HG03175 (cell line): ENCODE data around the gene MYH7B.

Experiments
- ATAC-seq: cut with Tn5 transposase; IDR thresholded peaks from one replicate; pipeline ENCODE4 v1.9.1; 2021; ENCODE audit warnings: mild to moderate bottlenecking, moderate library complexity; ENCODE audit not compliant: unreplicated experiment

Gene MYH7B

DNA sequence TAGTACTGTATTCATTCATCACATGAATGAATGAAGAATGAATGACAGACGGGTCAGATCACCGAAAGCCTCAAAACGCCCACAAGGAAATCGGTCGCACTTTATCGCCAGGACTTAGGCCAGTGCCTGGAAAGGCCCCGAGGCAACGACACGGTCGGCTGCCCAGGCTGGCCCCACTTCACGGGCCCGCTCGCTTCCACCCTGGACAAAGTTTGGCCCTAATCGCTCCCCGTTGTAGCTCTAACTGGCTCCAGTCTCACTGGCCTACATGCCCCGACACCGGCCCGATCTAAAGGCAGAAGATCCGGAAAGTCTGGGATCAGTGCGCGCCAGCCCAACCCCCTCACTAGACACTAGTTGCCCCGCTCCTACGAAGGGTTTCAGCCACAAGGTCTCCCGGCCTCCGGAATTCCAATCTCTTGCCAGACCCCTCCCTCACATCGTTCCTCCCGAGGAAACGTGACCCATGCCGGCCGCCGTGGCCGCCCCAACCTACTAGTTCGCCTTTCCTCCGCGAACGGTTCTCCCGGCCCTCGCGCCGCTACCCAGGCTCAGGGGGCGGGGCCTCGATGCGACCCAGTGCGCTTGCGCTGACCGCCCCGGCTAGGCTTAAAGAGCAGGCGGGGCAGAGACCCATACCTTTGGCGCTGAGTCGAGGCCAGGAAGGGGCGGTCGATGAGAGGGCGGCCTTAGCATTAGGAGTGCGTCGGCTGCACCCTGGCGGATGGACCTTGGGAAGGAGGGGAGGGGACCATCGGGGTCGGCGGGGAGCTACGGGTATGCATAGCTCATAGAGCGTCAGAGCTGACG is at the start of gene MYH7B, which contains the start of gene GSS:
TSS of gene MYH7B (plus strand) at position 638 of the 810 bp plus-strand sequence. CDS start 22,138 bp downstream, outside the sequence.
TSS of gene GSS (minus strand) at position 576 of the 810 bp plus-strand sequence. CDS start 3,954 bp downstream, outside the sequence.
- peak; percentile 85 for ATAC-seq

DNA sequence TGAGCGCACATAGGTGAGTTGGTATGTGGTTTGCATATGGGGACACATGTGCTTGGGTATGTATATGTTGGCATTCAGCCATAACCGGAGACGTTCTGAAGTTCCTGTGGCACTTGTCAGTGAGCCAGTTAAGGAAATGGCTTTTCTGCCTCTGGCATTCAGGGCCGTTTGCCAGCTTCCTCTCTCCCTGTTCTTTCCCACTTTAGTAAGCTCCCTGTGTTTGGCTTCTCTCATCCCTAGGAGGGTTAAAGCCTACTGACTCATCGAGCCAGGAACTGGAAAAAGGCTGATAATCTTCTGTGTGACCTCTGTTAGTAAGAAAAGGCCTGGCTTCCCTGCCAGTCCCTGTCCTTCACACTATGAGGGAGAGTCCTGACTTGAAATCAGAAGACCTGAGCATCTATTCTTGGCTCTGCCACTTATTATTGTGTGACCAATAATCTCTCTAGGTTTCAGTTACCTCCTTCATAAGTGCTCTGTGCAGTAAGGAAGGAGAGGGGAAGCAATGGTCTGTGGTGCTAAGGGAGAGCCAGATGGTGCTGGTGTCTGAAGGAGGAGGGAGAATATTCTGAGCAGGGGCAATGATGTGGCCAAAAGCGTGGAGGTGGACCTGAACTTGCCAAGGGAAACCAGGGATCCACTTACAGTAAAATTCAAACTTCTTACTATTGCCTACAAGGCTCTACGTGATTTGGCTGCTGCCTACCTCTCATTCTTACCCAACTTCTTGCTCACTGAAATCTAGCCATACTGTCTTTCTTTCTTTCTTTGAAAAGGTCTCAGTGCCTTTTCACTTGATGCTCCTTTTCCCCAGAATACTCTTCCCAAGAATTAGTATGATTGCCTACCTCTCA is 47.8 kb upstream of the MYH7B start:
- ATAC-seq, result no peak

DNA sequence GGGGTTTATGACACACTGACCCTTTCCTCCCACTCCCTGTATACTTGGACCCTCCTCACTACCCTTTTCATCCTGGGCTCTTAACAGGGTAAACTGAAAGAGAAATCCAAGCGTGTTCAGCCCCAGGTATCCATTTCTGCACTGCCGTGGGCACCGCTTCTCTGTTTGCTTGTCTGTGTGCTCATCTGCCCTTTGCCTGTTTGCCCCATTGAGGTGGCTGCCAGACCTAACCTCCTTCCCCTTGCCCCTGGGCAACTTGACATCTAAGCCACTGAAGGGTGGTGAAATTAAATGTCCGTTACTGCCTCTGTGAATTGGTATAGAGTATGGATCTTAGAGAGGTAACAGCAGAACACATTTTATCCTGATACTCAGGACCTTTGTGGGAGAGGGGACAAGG is 40.5 kb upstream of the MYH7B start:
- ATAC-seq, result no peak

DNA sequence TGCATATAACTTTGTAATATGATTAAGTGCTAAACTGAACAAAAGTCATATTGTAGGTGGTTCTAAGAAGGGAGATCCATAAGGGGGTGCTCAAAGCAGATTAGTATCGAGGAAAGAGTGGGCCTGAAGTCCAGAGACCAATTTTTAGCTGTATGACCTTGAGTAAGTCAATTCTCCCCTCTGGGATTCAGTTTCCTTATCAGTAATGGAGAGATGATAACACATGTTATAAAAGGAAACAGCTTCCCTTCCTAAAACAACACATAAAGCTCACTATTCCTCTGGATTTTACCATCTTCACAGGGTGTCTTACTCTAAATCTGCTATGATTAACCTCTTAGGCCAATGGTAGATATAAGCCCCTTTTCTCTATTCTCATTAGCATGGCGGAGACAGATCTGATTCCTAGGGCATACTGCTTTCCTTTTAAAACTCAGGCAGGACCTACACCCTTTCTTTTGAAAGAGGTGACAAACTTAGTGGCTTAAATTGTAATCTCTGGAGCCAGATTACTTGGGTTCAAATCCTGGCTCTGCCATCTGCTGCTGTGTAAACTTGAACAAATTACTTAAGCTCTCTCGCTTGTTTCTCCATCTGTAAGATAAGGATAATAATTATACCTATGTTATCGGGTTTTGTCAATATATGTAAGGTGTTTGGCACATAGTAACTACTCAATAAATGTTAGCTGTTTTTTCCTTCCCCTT is 39.8 kb upstream of the MYH7B start:
- no peak for ATAC-seq

DNA sequence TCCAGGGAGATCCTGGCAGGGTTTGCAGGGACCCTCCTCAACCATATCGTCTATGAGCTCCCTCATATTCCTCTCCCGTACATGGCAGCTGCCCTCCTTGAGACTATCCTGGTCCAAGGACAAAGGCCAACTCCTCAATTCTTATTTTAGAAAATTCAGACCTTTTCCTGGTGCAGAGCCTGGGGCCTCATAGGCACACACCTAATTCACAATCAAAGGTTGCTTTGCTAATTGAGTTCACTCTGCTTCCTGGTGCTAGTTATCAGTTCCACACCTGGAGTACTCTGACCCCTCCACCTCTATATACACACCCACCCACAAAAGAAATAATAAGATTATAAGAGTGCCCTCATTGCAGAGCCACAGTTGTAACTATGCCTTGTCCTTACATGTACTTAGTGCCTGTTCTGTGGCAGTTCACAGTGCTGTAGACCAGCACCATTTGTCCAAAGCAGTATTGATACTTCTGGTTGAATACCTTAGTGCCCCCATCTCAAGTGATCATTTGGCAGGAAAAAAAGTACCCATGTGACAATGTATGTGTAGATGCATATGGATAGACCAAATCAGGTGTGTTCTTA is 38.8 kb upstream of the MYH7B start:
- ATAC-seq, result no peak

DNA sequence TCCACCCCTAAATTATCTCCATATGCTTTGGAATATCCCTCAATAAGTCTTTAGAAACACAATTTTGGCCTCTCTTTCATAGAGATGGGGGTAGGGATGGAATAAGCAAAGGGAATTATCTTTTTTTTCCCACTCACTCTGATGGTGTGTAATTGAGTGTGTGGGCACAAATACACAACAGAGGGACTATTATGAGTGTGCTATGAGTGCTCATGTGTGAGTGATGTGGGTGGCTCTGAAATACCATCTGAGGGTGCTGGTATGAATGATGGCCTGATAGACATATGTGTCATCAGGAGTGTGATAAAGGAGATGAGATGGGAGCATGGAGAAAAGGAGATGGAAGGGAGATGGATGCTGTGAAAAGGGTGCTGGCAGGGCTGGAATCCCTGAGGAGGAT is 35.6 kb upstream of the MYH7B start:
- ATAC-seq, result no peak

DNA sequence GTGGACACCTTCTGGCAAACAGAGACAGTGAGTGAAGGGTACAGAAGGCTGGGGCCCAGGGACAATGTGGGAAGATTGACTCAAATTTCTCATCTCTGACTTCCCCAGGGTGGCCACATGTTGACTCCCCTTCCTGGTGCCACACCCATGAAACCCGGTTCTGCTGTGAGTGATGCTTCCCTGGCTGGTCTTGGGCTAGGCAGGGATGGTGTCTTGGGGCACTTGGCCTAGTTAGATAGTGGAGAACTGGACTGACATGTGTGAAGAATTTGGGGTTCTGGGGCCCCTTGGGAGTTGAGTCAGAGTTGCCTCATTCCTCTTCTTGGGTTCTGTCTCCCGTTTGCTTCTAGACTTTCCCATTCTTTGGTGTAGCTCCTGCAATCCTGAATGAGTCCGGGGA is 34.2 kb upstream of the MYH7B start:
- ATAC-seq, result no peak

DNA sequence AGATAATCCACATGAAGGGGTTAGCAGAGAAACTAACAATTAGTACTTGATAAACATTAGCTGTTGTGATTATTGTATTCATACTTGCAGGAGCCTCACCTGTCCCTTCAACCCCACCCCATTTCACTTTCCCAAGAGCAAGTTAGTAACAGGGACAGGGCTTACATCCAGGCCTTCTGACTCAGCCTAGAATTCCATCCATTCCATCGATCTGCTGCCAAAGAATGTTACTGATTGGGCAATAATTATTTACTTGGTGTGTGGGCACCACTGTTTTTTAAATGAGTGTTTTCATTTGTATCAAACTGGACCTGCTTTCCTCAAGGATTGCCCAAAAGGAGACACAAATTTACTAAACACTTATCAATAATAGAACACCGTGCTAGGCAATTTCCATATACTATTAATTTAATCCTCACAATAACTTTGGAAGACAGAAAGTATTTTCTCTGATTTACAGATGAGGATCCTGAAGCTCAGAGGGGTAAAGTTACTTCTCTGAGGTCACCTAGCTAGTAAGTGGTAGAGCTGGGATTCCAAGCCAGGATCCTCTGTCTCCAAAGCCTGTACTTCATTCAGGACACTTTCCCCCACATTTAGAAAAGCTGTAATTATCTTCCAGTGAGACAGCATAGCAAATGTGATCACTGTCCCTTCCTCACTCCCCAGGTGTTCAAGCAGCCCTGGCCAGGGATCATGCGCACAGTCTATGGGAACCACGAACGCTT is 32.9 kb upstream of the MYH7B start:
- ATAC-seq, result no peak

DNA sequence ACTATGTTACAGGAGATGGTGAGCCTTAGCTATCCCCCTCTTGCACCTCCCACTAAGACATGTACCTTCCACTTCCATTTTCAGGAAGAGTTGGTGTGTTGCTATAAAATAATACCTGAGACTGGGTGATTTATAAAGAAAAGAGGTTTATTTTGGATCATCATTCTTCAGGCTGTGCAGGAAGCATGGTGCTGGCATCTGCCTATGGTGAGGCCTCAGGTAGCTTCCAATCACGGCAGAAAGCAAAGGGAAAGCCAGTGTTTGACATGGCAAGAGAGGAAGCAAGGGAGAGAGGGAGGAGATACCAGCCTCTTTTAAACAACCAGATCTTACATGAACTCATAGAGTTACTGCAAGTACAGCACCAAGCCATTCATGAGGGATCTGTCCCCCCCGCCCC is 32.3 kb upstream of the MYH7B start:
- no peak for ATAC-seq

DNA sequence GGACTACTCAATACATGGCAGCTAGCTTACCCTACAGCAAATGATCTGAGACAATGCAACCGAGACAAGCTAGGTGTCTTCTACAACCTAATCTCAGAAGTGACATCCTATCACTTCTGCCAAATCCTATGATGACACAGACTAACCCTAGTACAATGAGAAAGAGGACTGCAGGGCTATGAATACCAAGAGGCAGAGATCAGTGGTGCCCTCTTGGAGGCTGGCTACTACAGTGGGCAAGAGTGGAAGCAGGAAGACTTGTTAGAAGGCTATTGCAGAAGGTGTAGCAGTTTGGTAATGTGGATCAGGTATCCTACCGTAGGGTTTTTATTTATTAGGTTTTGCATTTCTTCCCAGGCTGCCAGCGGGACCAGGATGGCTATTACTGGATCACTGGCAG is 30.3 kb upstream of the MYH7B start:
- ATAC-seq, result no peak

DNA sequence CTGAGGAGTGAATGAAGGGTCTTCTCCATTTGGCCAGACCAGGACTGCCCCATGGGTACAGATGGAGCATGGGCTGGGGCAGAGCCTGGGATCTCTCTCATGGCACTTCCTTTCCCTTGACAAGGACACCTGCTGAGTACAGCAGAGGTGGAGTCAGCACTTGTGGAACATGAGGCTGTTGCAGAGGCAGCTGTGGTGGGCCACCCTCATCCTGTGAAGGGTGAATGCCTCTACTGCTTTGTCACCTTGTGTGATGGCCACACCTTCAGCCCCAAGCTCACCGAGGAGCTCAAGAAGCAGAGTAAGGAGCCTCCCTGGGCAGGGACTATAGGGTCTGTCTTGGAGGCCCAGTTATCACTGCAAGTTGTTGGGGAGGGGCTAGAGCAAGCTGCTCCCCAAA is 29.7 kb upstream of the MYH7B start:
- ATAC-seq, result no peak

DNA sequence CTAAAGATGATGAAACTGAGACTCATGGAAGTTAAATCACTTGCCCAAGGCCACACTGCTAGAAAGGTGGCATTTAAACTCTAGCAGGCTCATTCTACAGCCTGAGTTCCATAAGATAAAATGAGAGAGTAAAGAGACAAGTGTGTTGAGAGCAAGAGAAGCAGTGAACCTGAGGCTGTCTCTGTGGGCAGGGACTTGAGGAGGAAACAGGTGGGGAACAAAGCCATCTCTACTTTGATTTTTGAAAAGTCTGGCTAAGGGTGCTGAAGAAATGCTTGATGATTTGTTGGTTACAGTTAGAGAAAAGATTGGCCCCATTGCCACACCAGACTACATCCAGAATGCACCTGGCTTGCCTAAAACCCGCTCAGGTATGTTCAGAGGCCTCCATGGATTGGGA is 29.1 kb upstream of the MYH7B start:
- ATAC-seq, result no peak

DNA sequence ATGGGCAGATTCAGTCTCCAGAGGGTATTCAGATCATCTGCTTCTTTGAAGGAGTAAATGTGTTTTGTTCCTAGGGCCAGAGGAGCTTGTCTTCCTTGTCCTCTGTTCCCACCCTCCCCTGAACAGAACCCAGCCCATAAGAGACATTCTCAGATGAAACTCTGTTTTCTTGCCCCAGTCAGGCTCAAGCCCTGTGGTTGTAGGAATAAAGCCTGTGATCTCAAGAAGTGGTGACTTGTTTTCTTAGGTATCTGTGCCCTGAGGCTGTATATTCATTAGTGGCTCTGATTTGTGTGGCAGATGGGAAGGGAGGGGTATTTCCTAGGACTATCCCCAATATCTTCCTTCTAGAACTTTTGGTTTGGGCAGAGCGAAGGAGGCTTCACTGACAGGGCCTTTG is 27.9 kb upstream of the MYH7B start:
- ATAC-seq, result no peak

DNA sequence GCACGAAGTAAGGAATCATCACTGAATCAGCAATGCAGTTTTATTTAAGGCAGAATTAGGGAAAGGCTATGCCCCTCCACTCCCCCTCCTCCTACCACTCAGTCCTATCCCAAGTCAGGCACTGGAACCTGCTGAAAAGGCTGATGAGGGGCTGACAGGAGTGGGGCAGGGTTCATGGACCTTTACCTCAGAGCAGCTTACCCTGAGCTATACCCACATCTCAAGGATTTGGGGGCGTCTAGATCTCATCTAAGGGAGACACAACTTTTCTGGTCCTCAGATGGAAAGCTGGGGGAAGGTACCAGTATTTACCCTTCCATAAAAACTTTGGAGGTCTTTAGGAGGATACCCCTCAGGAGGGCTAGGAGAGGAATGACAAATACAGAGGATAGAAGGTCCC is 27.3 kb upstream of the MYH7B start:
- no peak for ATAC-seq

DNA sequence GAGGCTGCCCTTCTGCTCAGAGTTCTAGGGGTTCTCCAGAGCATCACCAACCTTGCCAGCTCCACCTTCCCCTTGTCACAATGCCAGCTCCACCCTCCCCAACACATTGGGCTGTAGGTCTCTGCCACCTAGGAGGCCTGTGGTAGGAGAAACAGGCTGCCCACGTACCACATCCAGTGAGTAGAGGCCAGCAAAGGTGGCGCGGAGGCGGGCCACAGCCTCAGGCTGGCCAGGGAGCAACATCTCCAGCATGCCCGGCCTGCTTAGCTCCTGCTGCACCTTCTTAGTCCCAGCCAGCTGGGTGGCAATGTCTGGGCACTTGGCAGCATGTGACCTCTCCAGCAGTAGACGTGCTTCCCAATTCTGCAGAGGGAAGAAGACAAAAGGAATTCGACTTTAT is 23.9 kb upstream of the MYH7B start:
- no peak for ATAC-seq

DNA sequence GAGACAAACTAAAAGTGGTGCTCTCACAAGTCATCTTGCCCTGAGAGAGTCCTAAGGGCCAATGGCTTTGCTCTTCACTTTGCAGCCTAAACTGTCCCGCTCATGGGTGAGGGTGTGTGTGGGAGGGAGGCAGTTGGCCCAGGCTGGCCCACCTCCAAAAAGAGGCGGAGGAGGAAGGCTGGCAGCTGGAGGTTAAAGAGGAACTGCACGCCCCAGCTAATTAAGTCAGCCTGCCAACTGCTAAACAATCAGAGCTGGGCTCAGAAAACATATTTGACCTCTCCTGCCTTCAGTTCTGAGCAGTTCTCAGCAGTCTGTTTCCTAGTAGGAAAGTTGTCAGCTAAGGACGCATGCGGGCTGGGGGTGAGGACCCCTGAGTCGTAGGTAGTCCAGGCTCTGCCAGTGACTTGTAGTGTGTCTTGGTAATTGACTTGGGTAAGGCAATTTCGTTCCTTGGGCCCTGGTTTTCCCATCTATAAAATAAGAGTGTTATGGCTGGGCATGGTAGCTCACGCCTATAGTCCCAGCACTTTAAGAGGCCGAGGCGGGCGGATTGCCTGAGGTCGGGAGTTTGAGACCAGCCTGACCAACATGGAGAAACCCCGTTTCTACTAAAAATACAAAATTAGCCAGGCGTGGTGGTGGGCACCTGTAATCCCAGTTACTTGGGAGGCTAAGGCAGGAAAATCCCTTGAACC is 17.1 kb upstream of the MYH7B start:
- no peak for ATAC-seq

DNA sequence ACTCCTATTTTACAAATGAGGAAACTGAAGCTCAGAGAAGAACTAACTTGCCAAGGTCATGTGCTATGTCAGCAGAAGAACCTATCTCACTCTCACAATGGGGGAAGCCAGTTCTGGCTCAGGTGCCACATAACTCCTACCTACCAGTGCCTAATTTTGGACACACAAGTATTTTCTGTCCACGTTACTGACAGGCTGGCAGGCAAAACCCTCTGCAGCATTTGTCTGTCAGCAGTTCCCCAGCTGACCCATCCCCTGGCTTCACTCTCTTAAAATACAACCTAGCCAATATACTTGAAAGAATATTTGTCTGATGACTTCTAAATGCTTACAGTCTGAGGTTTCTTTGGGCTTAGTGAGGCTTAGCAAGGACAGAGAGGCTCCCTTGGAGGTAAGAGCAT is 15.6 kb upstream of the MYH7B start:
- no peak for ATAC-seq

DNA sequence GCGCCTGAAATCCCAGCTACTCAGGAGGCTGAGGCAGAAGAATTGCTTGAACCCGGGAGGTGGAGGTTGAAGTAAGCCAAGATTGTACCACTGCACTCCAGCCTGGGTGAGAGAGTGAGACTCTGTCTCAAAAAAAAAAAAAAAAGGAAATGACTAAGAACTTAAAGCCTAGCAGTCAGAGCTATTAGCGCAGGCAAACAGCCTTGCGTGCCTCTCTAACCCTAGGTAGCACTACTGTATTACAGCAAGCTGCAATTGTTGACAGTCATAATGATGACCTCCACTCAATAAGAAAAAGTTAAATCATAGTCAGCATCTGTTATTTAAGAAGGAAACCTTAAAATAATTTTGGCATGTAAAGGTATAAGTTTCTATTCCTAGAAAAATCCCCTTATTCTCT is 14.4 kb upstream of the MYH7B start:
- ATAC-seq, result no peak

DNA sequence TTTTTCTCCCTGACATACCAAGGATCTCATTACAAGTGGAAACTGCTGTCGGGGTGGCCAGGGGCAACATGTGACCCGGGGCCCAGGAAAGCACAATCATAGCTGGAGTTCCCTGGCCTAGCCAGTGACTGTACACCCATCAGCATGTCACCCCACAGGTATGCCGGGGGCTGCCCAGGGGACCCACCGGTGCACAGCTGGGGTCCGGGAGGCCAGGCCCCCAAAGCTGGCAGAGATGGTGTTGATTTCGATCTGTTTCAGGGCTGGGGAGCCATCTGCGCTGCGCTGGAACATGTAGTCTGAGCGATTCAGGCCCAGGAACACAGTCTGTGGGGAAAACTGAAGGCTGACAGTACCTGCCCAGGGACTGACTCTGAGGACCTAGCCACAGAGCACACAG is 13.4 kb upstream of the MYH7B start:
- ATAC-seq, result no peak
